HG03045 (cell line): Measurements from ENCODE around the gene TRAF1.

Source experiments
- ATAC-seq: cut with Tn5 transposase; IDR thresholded peaks from one replicate; pipeline ENCODE4 v1.9.1; 2021; ENCODE audit warnings: mild to moderate bottlenecking, moderate library complexity; ENCODE audit not compliant: unreplicated experiment

TRAF1 gene

DNA sequence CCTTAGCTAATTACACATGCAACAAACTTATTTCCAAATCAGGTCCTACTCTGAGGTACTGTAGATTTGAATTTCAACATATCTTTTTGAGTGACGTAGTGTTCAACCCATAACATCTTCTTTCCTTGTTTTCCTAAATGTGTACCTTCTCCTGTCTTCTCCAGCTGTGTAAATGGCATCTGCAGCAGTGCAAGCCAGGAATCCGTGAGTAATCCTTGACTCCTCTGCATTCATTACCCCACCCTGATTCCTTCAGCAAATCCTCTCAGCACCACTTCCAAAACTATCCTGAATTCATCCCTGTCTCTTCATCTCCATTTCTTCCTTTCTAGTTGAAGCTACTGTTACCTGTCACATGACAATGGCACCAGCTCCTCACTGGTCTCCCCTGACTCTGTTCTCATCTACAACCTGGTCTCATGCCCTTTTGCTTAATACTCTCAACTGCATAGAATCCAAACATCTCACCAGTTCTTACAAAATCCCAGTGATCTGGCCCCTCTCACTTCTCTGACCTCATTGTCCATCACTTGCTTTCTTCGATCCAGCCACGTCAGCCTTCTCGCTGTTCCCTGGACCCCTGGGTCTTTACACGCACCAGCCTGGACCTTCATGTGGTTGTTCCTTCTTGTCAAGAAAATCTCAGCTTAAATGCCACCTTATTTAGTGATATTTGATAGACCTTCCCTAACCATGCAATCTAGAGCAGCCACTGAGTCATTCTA is 14.6 kb upstream of the TRAF1 start:
- no peak for ATAC-seq

DNA sequence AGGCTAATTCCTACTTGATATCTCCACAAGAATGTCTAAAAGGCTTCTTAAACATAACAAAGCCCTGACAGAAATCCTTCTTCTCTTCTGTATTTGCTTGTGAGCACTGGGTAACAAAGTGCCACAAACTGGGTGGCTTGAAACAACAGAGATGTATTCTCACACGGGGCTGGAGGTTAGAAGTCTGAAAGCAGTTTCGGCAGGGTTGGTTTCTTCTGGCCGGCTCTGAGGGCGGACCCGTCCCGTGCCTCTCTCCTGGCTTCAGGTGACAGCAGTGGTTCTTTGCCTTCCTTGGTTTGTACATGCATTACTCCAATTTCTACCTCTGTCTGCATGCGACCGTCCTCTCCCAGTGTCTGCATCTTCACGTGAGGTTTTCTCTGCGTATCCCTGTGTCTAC is 14.0 kb upstream of the TRAF1 start:
- no peak for ATAC-seq

DNA sequence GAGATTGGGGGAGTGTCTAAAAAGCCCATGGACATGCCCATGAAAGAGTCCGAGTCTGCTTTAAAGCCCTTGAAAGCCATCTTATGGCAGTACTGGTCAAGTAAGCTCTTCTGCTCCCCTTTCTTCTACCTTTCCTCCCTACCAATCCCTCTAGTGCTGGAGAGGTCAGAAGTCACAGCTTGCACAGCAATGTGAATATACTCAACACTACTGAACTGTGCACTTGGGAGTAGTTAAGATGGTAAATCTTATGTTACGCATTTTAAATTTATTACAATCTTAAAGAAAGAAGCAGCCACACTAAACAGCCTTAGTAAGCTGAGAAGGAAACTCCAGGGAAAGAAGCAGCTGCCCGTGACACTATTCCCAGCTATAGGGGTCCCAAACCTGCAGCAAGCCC is 12.3 kb upstream of the TRAF1 start:
- no peak for ATAC-seq

DNA sequence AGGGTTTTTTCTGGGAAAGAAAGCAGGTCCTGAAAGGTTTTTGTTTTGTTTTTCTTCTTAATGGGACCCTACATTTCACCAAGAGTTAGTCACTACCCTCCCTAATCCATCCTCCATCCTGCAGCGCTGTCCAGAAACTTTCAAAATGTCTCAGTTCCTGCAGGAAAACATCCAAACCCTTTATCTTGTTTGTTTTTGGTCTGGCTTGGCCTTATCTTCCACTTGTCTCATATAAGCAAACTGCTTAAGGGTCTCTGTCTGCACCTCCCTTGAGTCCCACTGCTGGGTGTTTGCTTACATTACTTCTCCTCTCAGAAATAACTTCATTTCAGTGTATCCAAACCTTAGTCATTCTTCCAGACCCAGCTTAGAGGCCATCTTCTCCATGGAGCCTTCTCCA is 11.0 kb upstream of the TRAF1 start:
- ATAC-seq = no peak

DNA sequence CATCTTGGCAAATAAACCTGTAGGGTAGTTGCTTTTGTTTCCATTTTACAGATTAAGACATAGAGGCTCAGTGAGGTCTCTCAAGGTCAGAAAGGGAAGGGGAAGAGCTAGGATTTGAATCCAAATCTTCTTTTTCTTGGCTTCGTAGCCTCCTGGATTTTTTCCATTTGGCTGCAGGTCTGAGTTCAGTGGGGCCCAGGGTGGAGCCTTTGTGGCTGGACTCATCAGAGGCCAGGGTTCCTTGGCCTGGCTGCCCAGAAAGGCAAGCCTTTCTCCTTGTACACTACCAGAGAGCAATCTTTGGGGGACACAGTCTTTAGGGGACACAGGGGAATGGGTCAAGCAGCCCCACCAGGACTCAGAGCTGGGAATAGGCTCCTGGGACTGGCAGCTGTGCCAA is 10.5 kb upstream of the TRAF1 start:
- ATAC-seq = no peak

DNA sequence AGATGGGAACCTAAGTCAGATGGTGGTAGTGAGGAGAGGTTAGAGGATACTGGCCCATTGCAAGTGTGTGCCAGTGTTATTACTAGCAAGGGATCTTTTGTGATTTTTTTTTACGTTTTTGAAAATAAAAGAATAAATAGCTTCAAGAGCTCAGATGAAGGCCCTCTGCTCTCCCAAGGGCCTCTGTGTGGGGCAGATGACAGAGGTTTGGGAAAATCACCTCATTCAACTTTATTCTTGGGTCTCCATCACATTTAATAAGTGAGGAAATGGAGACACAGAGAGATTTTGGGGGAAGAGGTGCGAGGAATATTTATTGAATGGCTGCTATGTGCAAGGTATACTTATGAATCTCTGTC is 10.1 kb upstream of the TRAF1 start:
- ATAC-seq = no peak

DNA sequence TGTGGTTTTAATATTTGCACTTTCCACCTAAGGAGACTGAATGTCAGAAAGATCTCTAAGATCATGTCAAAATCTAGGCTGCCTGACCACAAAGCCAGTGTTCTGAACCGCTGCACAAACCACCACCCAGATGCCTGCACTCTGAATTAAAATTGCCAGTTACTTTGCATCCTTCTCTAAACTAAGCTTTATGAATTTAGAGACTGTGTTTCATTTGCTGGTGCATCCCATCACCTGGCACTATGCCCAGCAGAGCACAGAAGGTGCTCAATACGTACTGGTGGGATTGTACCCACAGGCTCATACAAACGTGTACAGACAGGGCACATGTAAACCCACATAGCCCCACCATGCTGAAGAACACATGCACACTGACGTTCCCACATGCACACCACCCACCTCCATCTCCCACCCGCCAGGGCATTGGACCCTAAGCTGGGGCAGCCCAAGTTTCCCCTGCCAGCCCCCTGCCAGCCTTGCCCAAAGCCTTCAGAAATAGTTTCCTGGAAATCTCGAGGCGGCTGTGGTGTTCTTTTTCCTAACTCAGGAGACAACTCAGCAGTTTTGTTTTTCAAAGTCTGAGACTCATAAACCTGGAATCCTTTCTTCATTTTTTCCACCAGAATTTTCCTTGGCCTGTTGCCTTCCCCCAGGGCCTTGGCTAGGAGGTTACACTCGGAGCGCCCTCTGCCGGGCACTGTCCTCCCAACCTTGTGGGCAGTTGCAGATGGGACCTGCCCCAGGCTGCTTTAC is 9.6 kb upstream of the TRAF1 start:
- no peak for ATAC-seq

DNA sequence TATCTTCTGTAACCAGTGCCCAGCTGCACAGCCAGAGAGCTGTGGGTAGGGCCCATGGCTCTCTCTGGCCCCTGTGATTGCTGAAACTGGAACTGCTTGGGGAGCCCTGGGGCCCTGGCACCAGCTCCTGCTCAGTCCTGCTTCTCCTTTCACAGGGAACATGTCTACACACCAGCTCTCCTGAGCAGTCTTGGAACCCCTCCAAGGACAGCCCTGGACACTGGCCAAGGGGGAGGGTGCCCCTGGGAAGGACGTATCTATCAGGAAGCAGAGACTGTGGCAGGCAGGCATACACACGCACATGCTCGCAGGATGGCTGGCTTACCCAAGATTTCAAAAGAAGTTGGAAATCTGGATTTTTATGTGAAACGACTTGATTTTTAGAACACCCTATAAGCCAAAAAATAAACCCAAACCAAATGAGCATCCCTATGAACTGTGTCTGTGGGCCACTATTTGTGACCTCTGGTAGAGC is 8.8 kb upstream of the TRAF1 start:
- no peak for ATAC-seq

DNA sequence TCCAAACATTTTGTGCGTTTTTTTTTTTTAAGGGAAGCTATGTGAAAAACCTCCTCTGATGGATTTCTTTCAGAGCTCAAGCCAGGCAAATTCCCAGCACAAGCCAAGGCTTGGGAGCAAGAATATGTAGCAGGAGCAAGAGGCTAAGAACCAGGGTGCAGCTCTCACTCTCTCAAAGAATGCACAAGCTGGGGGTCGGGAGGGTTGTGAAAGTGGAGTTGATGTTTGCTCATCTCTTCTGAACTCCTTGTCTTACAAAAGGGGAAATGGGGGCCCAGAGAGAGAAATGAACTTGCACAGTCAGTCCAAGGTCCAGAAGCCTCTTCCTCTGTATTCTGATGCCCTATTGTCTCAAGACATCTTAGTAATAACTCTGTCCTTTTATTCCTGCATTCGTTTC is 7.7 kb upstream of the TRAF1 start:
- no peak for ATAC-seq

DNA sequence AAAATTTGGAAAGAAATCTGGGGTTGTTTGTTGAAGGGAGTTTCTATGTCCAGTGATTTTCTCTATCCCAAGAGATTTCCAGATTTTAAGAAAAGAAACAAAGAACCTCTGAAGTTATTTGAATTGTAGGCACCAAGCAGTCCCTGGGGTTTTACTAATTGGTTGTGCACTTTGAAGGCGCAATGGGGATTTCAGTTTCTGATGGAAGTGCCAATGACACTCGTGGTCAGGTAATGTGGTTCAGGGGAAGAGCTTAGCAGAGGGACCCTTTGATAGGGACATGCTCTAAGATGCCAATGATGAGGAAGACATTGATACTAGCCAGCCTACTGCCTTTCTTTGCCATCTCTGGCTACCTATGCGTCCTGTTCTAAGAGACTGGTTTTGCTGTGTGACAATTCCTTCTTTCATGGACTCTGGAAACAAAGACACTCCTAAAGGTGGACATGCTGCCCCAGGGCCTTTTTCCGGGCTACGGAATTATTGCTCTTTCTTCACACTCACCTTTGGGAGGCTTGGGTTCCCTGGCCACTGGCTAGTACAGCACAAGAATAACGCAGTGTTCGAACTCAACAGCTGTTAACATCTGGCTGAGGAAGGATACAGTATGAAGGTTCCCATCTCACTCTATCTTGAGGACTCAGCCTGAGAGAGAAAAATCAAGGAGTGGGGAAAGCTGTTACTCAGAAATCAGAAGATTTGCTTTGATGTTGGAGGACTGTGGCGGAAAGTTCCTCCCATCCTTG is 6.9 kb upstream of the TRAF1 start:
- no peak for ATAC-seq

DNA sequence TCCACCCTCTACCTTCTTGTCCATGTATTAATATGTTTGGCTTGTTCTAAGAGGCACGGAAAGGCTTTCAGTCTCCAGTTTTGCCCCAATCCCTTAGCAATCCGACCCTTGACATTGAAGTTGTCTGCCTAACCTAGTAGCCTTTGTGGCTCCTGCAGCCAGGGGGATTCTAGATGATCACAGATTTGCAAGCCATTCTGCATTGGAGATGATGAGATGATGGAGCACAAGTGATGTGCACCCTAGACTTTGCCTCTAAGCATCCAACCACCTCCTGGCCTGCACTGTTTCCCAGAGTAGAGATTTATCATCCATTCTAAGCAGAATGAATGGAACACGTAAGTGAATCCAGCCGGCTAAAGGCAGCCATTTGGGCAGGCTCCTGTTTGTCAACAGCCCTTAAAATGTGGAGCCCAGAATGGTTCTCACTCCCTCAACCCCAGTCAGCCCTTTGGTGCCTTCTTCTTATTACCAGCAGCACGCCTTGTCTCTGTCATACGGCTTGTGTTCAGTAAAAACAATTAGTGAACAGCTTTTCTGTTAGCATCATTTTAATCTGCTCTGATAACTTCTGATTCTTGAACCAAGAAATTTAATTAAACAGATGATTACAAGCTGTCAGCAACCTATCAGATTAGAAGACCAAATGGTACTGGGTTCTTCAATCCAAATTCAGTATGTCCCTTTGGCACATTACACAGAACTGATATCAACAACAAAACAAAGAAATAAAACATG is 5.7 kb upstream of the TRAF1 start:
- no peak for ATAC-seq

DNA sequence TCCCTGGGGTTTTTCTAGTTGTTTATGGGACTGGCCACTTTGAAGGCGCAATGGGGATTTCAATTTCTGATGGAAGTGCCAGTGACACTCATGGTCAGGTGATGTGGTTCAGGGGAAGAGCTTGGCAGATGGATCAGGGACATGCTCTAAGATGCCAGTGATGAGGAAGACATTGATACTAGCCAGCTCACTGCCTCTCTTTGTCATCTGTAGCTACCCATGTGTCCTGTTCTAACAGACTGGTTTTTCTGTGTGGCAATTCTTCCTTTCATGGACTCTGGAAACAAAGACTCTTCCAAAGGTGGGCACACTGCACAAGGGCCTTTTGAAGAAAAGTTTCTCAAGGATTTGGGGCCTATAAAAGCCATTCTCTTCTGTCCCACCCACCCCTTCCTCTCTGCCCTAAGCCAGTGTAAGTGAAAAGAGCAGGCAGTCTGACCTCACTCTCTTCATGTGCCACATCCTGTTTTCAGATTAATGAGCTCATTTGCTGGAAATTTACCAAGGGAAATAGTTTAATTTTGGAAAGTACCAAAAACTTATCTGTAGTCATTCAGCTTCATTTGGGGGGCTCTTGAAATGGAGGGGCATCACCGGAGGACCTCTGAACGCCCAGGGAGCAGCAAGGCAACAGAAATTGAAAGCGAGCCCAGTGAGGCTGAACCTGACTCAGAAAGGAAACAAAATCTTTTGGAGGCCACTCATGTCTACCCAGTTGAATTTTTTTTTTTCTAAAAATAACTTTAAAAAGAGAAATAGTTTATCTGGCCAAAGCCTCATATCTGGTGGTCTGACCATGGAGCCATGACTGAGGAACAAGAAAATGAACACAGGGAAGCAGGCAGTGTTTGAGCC is 4.9 kb upstream of the TRAF1 start:
- peak; percentile 39 for ATAC-seq

DNA sequence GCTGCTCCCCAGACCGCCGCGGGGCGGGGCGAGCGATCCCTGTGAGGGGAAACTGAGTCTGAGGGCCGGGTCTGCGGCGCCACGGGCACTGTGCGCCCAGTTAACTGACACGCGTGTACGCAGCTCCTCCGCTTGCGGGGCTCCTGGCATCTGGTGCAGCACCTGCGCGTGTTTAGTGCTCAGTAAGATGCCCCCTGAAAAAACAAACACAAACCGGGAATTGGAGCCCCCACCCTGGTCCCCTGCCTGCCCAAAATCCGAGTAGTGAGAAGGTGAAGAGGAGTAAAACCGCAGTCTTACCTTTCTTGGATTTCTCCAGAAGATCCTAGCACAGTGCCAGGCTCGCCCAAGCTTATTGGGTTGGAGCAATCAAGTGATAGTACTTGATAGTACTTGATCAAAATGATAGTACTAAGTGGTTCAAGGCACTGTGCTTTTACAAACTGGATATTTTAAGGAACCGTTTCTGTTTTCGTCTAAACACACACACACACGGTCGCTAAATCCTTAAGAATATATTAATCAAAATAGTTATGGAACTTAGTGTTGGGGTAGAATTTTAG is 2.7 kb upstream of the TRAF1 start:
- ATAC-seq = no peak

DNA sequence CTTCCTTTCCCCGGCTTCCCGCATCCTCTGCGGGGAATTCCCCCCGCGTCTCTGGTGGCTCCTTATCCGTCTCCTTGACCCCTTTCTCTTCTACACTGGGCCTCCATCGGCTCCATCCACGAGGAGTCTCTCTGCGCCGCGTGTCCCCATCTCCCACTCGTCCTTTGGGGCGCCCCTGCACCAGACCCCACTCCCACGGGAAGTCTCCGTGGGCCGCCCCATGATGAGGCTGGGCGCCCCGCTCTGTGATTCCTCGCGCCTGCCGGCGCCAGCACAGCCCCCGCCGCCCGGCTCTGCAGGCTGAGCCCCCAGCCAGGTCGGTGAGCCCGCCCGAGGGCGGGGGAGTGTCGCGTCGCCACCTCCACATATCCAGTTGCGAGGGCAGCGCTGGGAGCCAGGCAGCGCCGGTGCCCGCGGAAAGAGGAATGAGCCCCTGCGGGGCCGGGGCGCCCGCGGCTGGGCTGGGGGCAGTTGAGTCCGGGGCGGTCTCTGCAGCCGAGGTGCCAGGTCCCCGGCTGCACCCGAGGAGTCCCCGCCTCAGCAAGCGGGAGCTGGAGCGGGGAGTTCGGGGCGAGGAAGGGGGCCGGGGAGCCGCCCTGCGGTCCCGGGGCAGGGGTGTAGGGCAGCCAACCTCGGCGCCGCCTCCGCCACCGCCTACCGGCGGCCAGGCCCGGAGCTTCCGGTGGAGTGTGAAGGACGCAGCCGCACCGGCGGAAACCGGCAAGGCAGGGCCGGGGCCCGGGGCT is 2.1 kb upstream of the TRAF1 start:
- peak; percentile 38 for ATAC-seq

DNA sequence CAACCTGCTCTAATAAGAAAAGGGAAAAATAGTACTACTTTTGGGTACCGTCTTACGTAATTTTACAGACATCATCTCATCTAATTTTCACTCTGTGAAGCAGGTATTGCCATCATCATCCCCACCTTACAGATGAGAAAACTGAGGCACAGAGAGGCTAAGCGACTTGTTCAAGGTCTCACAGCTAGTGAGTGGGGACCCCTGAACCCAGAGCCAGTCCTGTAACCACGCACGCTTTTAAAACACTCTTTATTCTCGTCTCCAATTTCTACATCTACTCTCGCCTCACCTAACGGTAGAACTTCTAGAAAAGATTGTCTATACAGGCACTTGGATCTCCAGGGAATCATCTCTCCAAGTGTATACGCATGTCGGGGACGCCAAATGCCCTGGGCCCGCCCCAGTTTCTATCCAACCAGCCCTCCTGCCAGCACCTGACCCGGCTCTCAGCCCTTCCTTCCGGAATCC is 1.5 kb upstream of the TRAF1 start:
- no peak for ATAC-seq

DNA sequence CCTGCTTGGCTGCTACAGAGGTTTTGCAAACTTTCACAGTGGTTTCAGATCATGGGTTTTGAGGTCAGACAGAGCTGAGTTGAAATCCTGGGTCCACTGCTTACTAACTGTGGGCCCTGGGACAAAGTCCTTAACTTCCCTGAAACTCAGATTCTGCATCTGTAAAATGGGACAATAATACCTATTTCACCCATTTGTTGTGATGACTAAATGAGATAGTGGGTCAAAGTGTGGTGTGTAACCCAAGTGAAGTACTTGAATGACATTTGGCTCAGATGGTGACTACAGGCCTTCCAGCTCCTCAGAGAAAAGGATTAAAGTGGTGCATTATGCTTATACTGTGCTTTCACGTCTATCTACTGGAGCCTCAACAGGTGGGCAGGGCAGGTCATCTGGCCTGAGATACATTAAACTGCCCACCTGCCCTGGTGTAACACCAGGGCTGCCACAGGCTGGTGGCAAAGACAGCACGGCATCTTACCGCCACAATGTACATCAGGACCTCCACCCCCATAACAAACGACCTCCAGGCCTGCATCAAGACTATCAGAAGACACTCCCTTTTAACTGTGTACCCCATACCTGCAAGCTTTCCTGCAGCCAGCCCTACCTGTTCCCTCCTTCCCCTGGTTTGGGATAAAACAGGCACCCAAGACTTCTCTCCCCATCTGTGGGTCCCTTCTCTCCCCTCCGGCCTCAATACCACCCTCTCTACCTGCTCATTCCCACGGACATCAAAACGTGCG is 846 bp upstream of the TRAF1 start:
- ATAC-seq = no peak

DNA sequence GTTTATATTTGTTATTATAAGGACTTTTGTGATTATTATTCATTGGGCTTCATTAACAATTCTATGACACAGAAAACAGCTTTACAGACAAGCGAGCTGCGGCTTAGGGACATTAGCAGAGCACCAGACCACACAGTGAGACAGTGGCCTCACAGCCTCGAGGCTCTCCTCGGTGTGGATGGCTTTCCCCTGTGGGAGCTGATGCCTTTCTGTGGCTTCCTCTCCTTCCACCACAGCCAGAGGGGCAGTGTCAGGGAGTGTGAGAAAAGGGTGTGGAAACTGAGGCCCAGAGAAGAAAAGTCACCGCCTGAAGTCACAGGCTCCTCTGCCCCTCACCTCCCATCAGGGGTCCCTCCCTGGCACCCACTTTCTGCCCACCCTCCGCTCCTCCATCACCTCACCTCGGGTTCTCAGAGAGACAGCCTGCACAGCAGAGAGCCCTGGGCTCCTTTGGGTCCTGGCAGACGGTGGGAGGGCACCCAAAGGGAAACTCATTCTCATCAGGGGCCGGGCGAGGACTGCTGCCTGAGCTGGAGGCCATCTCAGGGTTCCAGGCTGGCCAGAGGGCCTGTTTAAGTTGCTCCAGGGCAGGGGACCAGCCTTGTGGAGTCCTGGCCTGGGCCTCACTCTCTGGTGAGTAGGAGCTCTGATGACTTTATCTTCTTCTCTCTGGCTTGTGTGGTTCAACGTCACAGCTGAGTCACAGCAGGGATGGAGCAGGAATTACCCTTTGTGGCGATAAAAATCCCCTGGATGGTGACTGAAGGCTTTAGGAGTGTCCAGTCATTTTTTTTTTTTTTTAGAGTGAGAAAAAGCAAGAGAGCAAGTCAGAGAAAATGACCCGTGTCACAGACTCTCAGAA is 830 bp downstream of the TRAF1 start:
- ATAC-seq = peak; percentile 44
